ENCODE data around the gene DVL1. TPM values are rescaled to one million over a fixed set of nuclear protein-coding genes. Genes with fewer than 3 reads are reported as not detected.

Gene DVL1
- total and polyA plus RNA-seq, 2 of the 13 experiments (the other 11 are each of a cell fraction or from before 2014, with no cell fraction given), result 30.8 to 60.4 TPM

GRCh38 chr1:1287288-1288110 is 61.7 kb downstream of the DVL1 start (continued):
- 0 out of 2 replicates have a peak, but pooled peaks have one; percentile 31 for TF ChIP-seq ELF3 (CRISPR knock-in tag; IDR thresholded peaks at IDR 0.05)
- peak; percentile 89 for TF ChIP-seq HOXA3 (CRISPR knock-in tag; IDR thresholded peaks at IDR 0.05)
- TF ChIP-seq RCOR2 (CRISPR knock-in tag; IDR thresholded peaks at IDR 0.05), result peak; percentile 57; the same call in 1 of the 2 replicates
- TF ChIP-seq ZNF503 (CRISPR knock-in tag; IDR thresholded peaks at IDR 0.05), result no peak
- no peak for TF ChIP-seq SNAPC4 (CRISPR knock-in tag; IDR thresholded peaks at IDR 0.05)
- TF ChIP-seq FOSL1 (CRISPR knock-in tag; IDR thresholded peaks at IDR 0.05; ENCODE audit: borderline replicate concordance), result no peak
- no peak for TF ChIP-seq HOMEZ (CRISPR knock-in tag; IDR thresholded peaks at IDR 0.05; ENCODE audit: low read depth)
- no peak for TF ChIP-seq SIN3A (IDR thresholded peaks at IDR 0.05; ENCODE audit: borderline replicate concordance, low read depth, low read length)
- no peak for TF ChIP-seq IKZF4 (CRISPR knock-in tag; IDR thresholded peaks at IDR 0.05; ENCODE audit: borderline replicate concordance, low read depth, not compliant biosample characterization)
- TF ChIP-seq HMG20B (CRISPR knock-in tag; conservative IDR thresholded peaks at IDR 0.05), result no peak
- TF ChIP-seq ZNF749 (CRISPR knock-in tag; IDR thresholded peaks at IDR 0.05; ENCODE audit: borderline replicate concordance), result no peak
- TF ChIP-seq ZBTB33 (CRISPR knock-in tag; IDR thresholded peaks at IDR 0.05), result no peak
- no peak for TF ChIP-seq ZNF7 (CRISPR knock-in tag; IDR thresholded peaks at IDR 0.05)
- no peak for TF ChIP-seq ZFP36 (IDR thresholded peaks at IDR 0.05; ENCODE audit: borderline replicate concordance, low read depth, low read length, partially characterized antibody)
- TF ChIP-seq JARID2 (CRISPR knock-in tag; IDR thresholded peaks at IDR 0.05; ENCODE audit: insufficient replicate concordance), result no peak
- TF ChIP-seq ZNF607 (CRISPR knock-in tag; IDR thresholded peaks at IDR 0.05; ENCODE audit: borderline replicate concordance), result peak; percentile 51; the same call in 1 of the 2 replicates
- TF ChIP-seq ZNF777 (CRISPR knock-in tag; IDR thresholded peaks at IDR 0.05), result peak; percentile 45; the same call in 1 of the 2 replicates
- no peak for TF ChIP-seq FIP1L1 (IDR thresholded peaks at IDR 0.05; ENCODE audit: borderline replicate concordance, insufficient read depth, low read depth, low read length)

Data from HepG2 (cell line).